K562 (cell line): Measurements from ENCODE around the gene PTPRU.

ENCODE experiments used
- HDAC3 ChIP-seq: fragments of 450-650 bp; IDR thresholded peaks from 2 replicates; pipeline ENCODE4 v1.6.1; 2018; ENCODE audit warnings: borderline replicate concordance, mild to moderate bottlenecking, moderate library complexity; ENCODE audit not compliant: partially characterized antibody
- RAD21 ChIP-seq, 2 experiments: fragments of 250-450 bp in 1 of 2; fragments of 450-650 bp in 1 of 2; sonication (Bioruptor Pico) in 1 of 2; formaldehyde crosslinking in 1 of 2; IDR thresholded peaks in 1 of 2; conservative IDR thresholded peaks in 1 of 2; 2 replicates each; pipeline versions ENCODE4 v1.4.0 to v1.8.0; 2020 to 2022; ENCODE audit warnings: mild to moderate bottlenecking in 2 of 2, moderate library complexity in 1 of 2
- SRF ChIP-seq, 2 experiments: fragments of 250-450, 450-650 bp in 1 of 2; sonication (Bioruptor Pico) in 1 of 2; sonication (generic) in 1 of 2; formaldehyde crosslinking; IDR thresholded peaks; 2 replicates each; pipeline versions ENCODE4 v1.5.0 to v1.5.1; 2020 to 2022; ENCODE audit warnings: mild to moderate bottlenecking in 1 of 2, missing genetic modification reagents in 1 of 2
- TF ChIP-seq, protein P1 (sequence below), 3 experiments: IDR thresholded peaks in 2 of 3; conservative IDR thresholded peaks in 1 of 3; 2 replicates each; pipeline ENCODE4 v1.5.1; 2011 to 2012; ENCODE audit warnings: low read length in 3 of 3, mild to moderate bottlenecking in 3 of 3, control low read depth in 2 of 3, improper control_type of control experiment in 1 of 3, inconsistent platforms in 1 of 3, low read depth in 1 of 3, mixed read lengths in 1 of 3, moderate library complexity in 1 of 3; ENCODE audit not compliant: insufficient read depth in 2 of 3

- TF ChIP-seq SRF (CRISPR knock-in tag; IDR thresholded peaks at IDR 0.05) (no peak), HDAC3 (no peak), RAD21 (CRISPR knock-in tag; conservative IDR thresholded peaks at IDR 0.05 in 1 of 2, IDR thresholded peaks at IDR 0.05 in 1 of 2) (no peak)
- TF ChIP-seq, protein P1, sequence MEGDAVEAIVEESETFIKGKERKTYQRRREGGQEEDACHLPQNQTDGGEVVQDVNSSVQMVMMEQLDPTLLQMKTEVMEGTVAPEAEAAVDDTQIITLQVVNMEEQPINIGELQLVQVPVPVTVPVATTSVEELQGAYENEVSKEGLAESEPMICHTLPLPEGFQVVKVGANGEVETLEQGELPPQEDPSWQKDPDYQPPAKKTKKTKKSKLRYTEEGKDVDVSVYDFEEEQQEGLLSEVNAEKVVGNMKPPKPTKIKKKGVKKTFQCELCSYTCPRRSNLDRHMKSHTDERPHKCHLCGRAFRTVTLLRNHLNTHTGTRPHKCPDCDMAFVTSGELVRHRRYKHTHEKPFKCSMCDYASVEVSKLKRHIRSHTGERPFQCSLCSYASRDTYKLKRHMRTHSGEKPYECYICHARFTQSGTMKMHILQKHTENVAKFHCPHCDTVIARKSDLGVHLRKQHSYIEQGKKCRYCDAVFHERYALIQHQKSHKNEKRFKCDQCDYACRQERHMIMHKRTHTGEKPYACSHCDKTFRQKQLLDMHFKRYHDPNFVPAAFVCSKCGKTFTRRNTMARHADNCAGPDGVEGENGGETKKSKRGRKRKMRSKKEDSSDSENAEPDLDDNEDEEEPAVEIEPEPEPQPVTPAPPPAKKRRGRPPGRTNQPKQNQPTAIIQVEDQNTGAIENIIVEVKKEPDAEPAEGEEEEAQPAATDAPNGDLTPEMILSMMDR (IDR thresholded peaks at IDR 0.05 in 2 of 3, conservative IDR thresholded peaks at IDR 0.05 in 1 of 3; ENCODE audit: insufficient read depth in 2 of 3, low read depth in 1 of 3, low read length in 3 of 3): no peak
Observed at GRCh38 chr1:29284961-29285560, 48.7 kb downstream of the PTPRU start.
